ENCODE results near the gene VTN.

GRCh38 chr17:28344435-28344901, 25.6 kb downstream of the VTN start:
- TF ChIP-seq, protein P1, sequence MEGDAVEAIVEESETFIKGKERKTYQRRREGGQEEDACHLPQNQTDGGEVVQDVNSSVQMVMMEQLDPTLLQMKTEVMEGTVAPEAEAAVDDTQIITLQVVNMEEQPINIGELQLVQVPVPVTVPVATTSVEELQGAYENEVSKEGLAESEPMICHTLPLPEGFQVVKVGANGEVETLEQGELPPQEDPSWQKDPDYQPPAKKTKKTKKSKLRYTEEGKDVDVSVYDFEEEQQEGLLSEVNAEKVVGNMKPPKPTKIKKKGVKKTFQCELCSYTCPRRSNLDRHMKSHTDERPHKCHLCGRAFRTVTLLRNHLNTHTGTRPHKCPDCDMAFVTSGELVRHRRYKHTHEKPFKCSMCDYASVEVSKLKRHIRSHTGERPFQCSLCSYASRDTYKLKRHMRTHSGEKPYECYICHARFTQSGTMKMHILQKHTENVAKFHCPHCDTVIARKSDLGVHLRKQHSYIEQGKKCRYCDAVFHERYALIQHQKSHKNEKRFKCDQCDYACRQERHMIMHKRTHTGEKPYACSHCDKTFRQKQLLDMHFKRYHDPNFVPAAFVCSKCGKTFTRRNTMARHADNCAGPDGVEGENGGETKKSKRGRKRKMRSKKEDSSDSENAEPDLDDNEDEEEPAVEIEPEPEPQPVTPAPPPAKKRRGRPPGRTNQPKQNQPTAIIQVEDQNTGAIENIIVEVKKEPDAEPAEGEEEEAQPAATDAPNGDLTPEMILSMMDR (IDR thresholded peaks at IDR 0.05; ENCODE audit: low read depth, low read length), result no peak
- TF ChIP-seq EZH2phosphoT487 (IDR thresholded peaks at IDR 0.05; ENCODE audit: low read depth), result no peak
